ENCODE data around the gene ITSN2.

- TF ChIP-seq CTCF (IDR thresholded peaks at IDR 0.05) (no peak), POLR2A (IDR thresholded peaks at IDR 0.05) (no peak)
Observed at GRCh38 chr2:24351627-24351938, 8.8 kb downstream of the ITSN2 start.
